ENCODE measurements around the gene PPP1R16B.

PPP1R16B gene

DNA sequence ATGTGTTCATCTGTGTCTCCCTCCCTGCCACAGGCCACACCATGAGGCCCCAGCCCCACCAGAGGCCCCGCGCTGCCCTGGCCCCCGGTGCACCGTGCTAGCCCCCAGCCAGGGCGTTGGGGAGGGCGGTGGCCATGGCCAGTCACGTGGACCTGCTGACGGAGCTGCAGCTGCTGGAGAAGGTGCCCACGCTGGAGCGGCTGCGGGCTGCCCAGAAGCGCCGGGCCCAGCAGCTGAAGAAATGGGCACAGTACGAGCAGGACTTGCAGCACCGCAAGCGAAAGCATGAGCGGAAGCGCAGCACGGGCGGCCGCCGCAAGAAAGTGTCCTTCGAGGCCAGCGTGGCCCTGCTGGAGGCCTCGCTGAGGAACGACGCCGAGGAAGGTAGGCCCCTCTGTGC, 30.3 kb downstream of the PPP1R16B start:
- Histone ChIP-seq H3K9me2 (replicated peaks; ENCODE audit: insufficient read depth, low read length) (no peaks in the 10 kb centered on the region), H4K20me1 (ENCODE audit: low read depth, low read length) (0 out of 2 replicates have a peak, but pooled peaks cover 3% of the 10 kb centered on the region), H3F3A (ENCODE audit: insufficient read depth) (peaks cover 26% of the 10 kb centered on the region), H3K27me3 (ENCODE audit: low read length) (no peaks in the 10 kb centered on the region), H3K36me3 (ENCODE audit: low read length) (peaks cover 14% of the 10 kb centered on the region), H3K4me3 (ENCODE audit: insufficient read depth, low read length, poor library complexity, severe bottlenecking) (no peak overlapping the region), H3K9me3 (ENCODE audit: insufficient read depth, low read length) (no peaks in the 10 kb centered on the region), H2AFZ (ENCODE audit: low read depth, low read length, severe bottlenecking) (no peak overlapping the region), H3K9ac (ENCODE audit: low read length) (no peak overlapping the region), H3K4me2 (ENCODE audit: low read depth, low read length, poor library complexity, severe bottlenecking) (no peak overlapping the region), H3K27ac (ENCODE audit: low read depth, low read length) (no peak overlapping the region), H3K79me2 (ENCODE audit: insufficient read depth, low read length) (peaks cover 90% of the 10 kb centered on the region)
- no peak for TF ChIP-seq EZH2phosphoT487 (conservative IDR thresholded peaks at IDR 0.05; ENCODE audit: low read length)
- TF ChIP-seq, protein P1, sequence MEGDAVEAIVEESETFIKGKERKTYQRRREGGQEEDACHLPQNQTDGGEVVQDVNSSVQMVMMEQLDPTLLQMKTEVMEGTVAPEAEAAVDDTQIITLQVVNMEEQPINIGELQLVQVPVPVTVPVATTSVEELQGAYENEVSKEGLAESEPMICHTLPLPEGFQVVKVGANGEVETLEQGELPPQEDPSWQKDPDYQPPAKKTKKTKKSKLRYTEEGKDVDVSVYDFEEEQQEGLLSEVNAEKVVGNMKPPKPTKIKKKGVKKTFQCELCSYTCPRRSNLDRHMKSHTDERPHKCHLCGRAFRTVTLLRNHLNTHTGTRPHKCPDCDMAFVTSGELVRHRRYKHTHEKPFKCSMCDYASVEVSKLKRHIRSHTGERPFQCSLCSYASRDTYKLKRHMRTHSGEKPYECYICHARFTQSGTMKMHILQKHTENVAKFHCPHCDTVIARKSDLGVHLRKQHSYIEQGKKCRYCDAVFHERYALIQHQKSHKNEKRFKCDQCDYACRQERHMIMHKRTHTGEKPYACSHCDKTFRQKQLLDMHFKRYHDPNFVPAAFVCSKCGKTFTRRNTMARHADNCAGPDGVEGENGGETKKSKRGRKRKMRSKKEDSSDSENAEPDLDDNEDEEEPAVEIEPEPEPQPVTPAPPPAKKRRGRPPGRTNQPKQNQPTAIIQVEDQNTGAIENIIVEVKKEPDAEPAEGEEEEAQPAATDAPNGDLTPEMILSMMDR (IDR thresholded peaks at IDR 0.05; ENCODE audit: insufficient read depth, low read length, poor library complexity, severe bottlenecking), result no peak

DNA sequence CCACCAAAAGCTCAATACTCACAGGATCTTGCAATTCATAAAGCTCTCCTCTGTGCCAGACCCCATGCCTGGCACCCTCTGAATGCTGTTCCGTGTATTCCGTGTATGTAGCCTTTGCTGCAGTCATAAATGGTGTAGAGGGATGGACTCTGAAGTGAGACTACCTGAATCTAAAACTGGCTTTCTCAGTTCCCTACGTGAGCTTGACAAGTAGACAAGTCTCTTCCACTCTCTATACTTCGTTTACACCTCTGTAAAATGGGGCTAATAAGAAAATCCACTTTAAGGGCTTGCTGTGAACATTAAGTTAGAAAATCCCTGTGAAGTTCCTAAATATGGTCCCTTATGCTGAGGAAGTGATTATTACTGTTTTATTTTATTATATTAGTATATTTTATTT, 31.5 kb downstream of the PPP1R16B start:
- Histone ChIP-seq H3K27ac (ENCODE audit: low read depth, low read length) (peak overlapping the region; percentile 69), H3K27me3 (ENCODE audit: low read length) (no peaks in the 10 kb centered on the region), H4K20me1 (ENCODE audit: low read depth, low read length) (0 out of 2 replicates have a peak, but pooled peaks cover 3% of the 10 kb centered on the region), H3K9me2 (replicated peaks; ENCODE audit: insufficient read depth, low read length) (no peaks in the 10 kb centered on the region), H2AFZ (ENCODE audit: low read depth, low read length, severe bottlenecking) (no peak overlapping the region), H3F3A (ENCODE audit: insufficient read depth) (peaks cover 38% of the 10 kb centered on the region), H3K79me2 (ENCODE audit: insufficient read depth, low read length) (peaks cover 89% of the 10 kb centered on the region), H3K4me2 (ENCODE audit: low read depth, low read length, poor library complexity, severe bottlenecking) (peak overlapping the region; percentile 3), H3K36me3 (ENCODE audit: low read length) (peaks cover 17% of the 10 kb centered on the region), H3K4me3 (ENCODE audit: insufficient read depth, low read length, poor library complexity, severe bottlenecking) (no peak overlapping the region), H3K9me3 (ENCODE audit: insufficient read depth, low read length) (no peaks in the 10 kb centered on the region), H3K9ac (ENCODE audit: low read length) (no peak overlapping the region)
- no peak for TF ChIP-seq EZH2phosphoT487 (conservative IDR thresholded peaks at IDR 0.05; ENCODE audit: low read length)
- TF ChIP-seq, protein P1 (IDR thresholded peaks at IDR 0.05; ENCODE audit: insufficient read depth, low read length, poor library complexity, severe bottlenecking), result no peak

DNA sequence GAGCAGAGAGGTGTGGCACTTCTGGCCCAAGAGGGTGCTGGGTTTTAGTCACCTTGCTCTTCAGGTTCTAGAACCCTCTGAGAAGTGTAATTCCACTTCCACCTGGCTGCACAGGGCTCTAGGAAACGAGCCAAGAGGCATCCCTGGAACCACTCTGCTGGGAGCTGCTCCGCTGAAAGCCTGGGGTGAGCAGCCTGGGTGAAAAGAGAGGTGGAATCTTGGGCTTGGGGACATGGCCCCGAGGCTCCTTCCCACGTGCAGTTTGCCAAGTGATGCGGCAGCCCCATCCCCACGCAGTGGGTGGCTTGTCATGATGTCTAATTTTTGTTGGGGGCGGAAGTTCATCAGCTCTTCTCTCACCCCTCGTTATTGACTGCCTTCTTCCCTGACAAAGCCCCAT, 32.8 kb downstream of the PPP1R16B start:
- H3K9me2 ChIP-seq (replicated peaks; ENCODE audit: insufficient read depth, low read length), result no peaks in the 10 kb centered on the region
- peaks cover 47% of the 10 kb centered on the region for H3F3A ChIP-seq (ENCODE audit: insufficient read depth)
- H4K20me1 ChIP-seq (ENCODE audit: low read depth, low read length), result no peaks in the 10 kb centered on the region
- H3K4me3 ChIP-seq (ENCODE audit: insufficient read depth, low read length, poor library complexity, severe bottlenecking), result no peak overlapping the region
- H3K36me3 ChIP-seq (ENCODE audit: low read length), result peaks cover 17% of the 10 kb centered on the region
- H3K4me2 ChIP-seq (ENCODE audit: low read depth, low read length, poor library complexity, severe bottlenecking), result no peak overlapping the region
- TF ChIP-seq, protein P1 (IDR thresholded peaks at IDR 0.05; ENCODE audit: insufficient read depth, low read length, poor library complexity, severe bottlenecking), result no peak
- no peak for TF ChIP-seq EZH2phosphoT487 (conservative IDR thresholded peaks at IDR 0.05; ENCODE audit: low read length)
- H3K27ac ChIP-seq (ENCODE audit: low read depth, low read length), result no peak overlapping the region; the same call in 1 of the 2 replicates
- H3K9me3 ChIP-seq (ENCODE audit: insufficient read depth, low read length), result no peaks in the 10 kb centered on the region
- H3K9ac ChIP-seq (ENCODE audit: low read length), result no peak overlapping the region
- no peaks in the 10 kb centered on the region for H3K27me3 ChIP-seq (ENCODE audit: low read length)
- no peak overlapping the region for H2AFZ ChIP-seq (ENCODE audit: low read depth, low read length, severe bottlenecking)
- peaks cover 84% of the 10 kb centered on the region for H3K79me2 ChIP-seq (ENCODE audit: insufficient read depth, low read length)

All from SU-DHL-6 (cell line).